Lower leg skin (tissue), 3 donors: Measurements from ENCODE around the gene DPY19L3.

Experiments used
- POLR2A ChIP-seq, 2 donors: fragments of 450-650 bp; IDR thresholded peaks; one replicate each; pipeline ENCODE4 v1.6.1; 2016 to 2017; ENCODE audit warnings: antibody characterized with exemption in 2 of 2, mild to moderate bottlenecking in 1 of 2, moderate library complexity in 1 of 2
- TF ChIP-seq, protein P1 (sequence below), 3 donors: fragments of 450-650 bp; IDR thresholded peaks; one replicate each; pipeline ENCODE4 v1.5.1; 2016; ENCODE audit warnings: antibody characterized with exemption in 3 of 3, mild to moderate bottlenecking in 3 of 3, moderate library complexity in 2 of 3

DNA sequence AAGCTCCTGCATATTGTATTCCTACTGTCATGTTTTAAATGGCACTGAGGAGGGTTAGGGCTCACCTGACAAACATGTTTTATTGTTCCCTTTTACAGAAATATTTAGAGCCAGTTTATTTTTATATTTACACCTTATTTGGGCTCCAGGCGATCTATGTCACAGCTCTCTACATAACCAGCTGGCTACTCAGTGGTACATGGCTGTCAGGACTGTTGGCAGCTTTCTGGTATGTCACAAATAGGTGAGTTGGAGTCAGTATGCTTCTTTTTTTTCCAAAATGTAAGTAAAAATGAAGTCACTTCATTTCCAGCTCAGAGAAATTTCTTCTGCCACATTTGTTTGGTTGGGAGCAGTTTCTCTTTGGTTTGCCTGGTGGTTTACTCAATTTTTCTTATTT, 31.5 kb downstream of the DPY19L3 start:
- TF ChIP-seq POLR2A (IDR thresholded peaks at IDR 0.05), result no peak
- TF ChIP-seq, protein P1, sequence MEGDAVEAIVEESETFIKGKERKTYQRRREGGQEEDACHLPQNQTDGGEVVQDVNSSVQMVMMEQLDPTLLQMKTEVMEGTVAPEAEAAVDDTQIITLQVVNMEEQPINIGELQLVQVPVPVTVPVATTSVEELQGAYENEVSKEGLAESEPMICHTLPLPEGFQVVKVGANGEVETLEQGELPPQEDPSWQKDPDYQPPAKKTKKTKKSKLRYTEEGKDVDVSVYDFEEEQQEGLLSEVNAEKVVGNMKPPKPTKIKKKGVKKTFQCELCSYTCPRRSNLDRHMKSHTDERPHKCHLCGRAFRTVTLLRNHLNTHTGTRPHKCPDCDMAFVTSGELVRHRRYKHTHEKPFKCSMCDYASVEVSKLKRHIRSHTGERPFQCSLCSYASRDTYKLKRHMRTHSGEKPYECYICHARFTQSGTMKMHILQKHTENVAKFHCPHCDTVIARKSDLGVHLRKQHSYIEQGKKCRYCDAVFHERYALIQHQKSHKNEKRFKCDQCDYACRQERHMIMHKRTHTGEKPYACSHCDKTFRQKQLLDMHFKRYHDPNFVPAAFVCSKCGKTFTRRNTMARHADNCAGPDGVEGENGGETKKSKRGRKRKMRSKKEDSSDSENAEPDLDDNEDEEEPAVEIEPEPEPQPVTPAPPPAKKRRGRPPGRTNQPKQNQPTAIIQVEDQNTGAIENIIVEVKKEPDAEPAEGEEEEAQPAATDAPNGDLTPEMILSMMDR (IDR thresholded peaks at IDR 0.05), result no peak
